ENCODE results near the gene TBC1D22A. TPM values are rescaled to one million over a fixed set of nuclear protein-coding genes. Genes with fewer than 3 reads are reported as not detected.

The TBC1D22A gene
- total and polyA plus RNA-seq, 2 donors (not counting 3 experiments of a cell fraction or from before 2014, with no cell fraction given), result 26.1 to 32.4 TPM

DNA sequence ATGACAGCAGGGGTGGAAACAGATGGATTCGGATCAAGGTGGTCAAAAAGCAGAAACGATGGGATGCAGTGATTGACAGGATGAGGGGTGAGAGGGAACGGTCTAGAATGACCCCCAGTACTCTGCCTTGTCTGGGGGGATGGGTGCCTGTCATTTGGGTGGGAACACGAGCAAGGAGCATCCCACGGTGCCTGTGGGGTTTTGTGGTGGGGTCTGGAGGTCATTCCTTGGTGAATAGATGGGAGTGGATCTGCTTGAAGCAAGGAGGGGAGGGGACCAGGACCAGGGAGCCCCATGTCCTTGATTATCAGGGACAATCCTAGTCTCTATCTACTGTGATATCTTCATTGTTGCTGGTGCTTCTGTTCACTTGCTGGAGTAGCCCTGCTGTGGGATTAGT, 16.3 kb upstream of the TBC1D22A start:
- no peak overlapping the region for H2AFZ ChIP-seq (ENCODE audit: low read depth, low read length)
- no peaks in the 10 kb centered on the region for H3K27me3 ChIP-seq (ENCODE audit: control insufficient read depth in 2 of 2, insufficient read depth in 2 of 2, low read length in 2 of 2)
- no peaks in the 10 kb centered on the region for H3K36me3 ChIP-seq (ENCODE audit: control insufficient read depth in 2 of 2, extremely low read depth in 1 of 2, insufficient read depth in 2 of 2, low read length in 2 of 2)
- H3K27ac ChIP-seq (ENCODE audit: insufficient read depth, low read depth, low read length), result no peak overlapping the region
- H3K4me3 ChIP-seq (replicated peaks in 1 of 3; ENCODE audit: insufficient read depth in 1 of 3, low read depth in 1 of 3, low read length in 3 of 3), result no peak overlapping the region
- intact Hi-C loops (cut with micrococcal nuclease), result no loop called here
- ChIA-PET CTCF (no interaction called here), POLR2A (no interaction called here)
- FAIRE-seq, result no peak
- H3K9me1 ChIP-seq (replicated peaks; ENCODE audit: control insufficient read depth, extremely low read depth, insufficient read depth, low read length), result no peaks in the 10 kb centered on the region
- no peak for TF ChIP-seq MYC (IDR thresholded peaks at IDR 0.05; ENCODE audit: low read depth, low read length)
- no peak for TF ChIP-seq GATA2 (IDR thresholded peaks at IDR 0.05; ENCODE audit: insufficient read depth, insufficient read length, low read depth, low read length)
- no peak for TF ChIP-seq EZH2 (IDR thresholded peaks at IDR 0.05; ENCODE audit: borderline replicate concordance, low read depth, low read length, severe bottlenecking)
- TF ChIP-seq FOS (IDR thresholded peaks at IDR 0.05; ENCODE audit: borderline replicate concordance, insufficient read depth, low read length), result no peak
- TF ChIP-seq, protein P1, sequence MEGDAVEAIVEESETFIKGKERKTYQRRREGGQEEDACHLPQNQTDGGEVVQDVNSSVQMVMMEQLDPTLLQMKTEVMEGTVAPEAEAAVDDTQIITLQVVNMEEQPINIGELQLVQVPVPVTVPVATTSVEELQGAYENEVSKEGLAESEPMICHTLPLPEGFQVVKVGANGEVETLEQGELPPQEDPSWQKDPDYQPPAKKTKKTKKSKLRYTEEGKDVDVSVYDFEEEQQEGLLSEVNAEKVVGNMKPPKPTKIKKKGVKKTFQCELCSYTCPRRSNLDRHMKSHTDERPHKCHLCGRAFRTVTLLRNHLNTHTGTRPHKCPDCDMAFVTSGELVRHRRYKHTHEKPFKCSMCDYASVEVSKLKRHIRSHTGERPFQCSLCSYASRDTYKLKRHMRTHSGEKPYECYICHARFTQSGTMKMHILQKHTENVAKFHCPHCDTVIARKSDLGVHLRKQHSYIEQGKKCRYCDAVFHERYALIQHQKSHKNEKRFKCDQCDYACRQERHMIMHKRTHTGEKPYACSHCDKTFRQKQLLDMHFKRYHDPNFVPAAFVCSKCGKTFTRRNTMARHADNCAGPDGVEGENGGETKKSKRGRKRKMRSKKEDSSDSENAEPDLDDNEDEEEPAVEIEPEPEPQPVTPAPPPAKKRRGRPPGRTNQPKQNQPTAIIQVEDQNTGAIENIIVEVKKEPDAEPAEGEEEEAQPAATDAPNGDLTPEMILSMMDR (IDR thresholded peaks at IDR 0.05; ENCODE audit: extremely low read depth in 1 of 2, insufficient read depth in 1 of 2, low read depth in 1 of 2, low read length in 2 of 2), result no peak
- dilution Hi-C loops (cut with MboI; ENCODE audit: extremely low pct_ligation_motif_present, low sequenced_read_pairs), result no loop called here
- H3K4me2 ChIP-seq (ENCODE audit: insufficient read depth, low read length), result no peak overlapping the region
- DNase-seq (ENCODE audit: low read depth, low spot score), result no peak
- H4K20me1 ChIP-seq (replicated peaks; ENCODE audit: control insufficient read depth, extremely low read depth, insufficient read depth, low read length), result no peaks in the 10 kb centered on the region
- no peaks in the 10 kb centered on the region for H3K9me3 ChIP-seq (replicated peaks; ENCODE audit: control insufficient read depth, insufficient read depth, low read length)
- no peaks in the 10 kb centered on the region for H3K79me2 ChIP-seq (ENCODE audit: control insufficient read depth, insufficient read depth, low read length)
- no TSS peak for BruUV-seq (replicated peaks)
- H3K9ac ChIP-seq (replicated peaks; ENCODE audit: extremely low read depth, insufficient read depth, low read length), result no peak overlapping the region
- peaks cover 29% of the 10 kb centered on the region for H3K4me1 ChIP-seq (ENCODE audit: control insufficient read depth, extremely low read depth, insufficient read depth, low read length)

DNA sequence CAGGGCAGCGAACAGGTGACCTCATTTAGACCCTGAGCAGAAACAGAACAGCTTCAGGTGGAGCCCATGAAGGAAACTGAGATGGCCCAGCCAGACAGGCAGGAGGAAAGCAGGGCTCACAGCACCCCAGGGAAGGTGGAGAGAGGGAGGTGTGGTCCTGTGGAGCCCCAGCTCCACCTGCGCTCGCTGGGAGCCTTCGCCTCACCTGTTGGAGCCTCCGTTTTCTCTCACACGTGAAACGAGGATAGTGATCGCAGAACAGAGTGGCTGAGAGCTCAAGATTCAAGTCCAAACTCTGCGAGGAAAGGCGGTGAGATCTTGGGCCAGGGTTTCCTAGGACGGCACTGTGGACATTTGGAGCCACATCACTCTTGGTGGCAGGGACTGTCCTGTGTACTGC, 15.8 kb upstream of the TBC1D22A start:
- POLR2A ChIA-PET, result no interaction called here
- no TSS peak for BruUV-seq (replicated peaks)
- no peak for FAIRE-seq
- no peak overlapping the region for H3K27ac ChIP-seq (ENCODE audit: insufficient read depth, low read depth, low read length)
- no peaks in the 10 kb centered on the region for H3K9me1 ChIP-seq (replicated peaks; ENCODE audit: control insufficient read depth, extremely low read depth, insufficient read depth, low read length)
- no peaks in the 10 kb centered on the region for H3K27me3 ChIP-seq (ENCODE audit: control insufficient read depth in 2 of 2, insufficient read depth in 2 of 2, low read length in 2 of 2)
- no peak overlapping the region for H3K9ac ChIP-seq (replicated peaks; ENCODE audit: extremely low read depth, insufficient read depth, low read length)
- no peak overlapping the region for H3K4me2 ChIP-seq (ENCODE audit: insufficient read depth, low read length)
- TF ChIP-seq, protein P2, sequence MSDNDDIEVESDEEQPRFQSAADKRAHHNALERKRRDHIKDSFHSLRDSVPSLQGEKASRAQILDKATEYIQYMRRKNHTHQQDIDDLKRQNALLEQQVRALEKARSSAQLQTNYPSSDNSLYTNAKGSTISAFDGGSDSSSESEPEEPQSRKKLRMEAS (IDR thresholded peaks at IDR 0.05; ENCODE audit: insufficient read depth, insufficient read length), result no peak
- TF ChIP-seq POLR2AphosphoS5 (IDR thresholded peaks at IDR 0.05; ENCODE audit: insufficient read depth, low read depth, low read length), result no peak
- TF ChIP-seq, protein P1 (IDR thresholded peaks at IDR 0.05; ENCODE audit: extremely low read depth in 1 of 2, insufficient read depth in 1 of 2, low read depth in 1 of 2, low read length in 2 of 2), result no peak
- no peaks in the 10 kb centered on the region for H3K9me3 ChIP-seq (replicated peaks; ENCODE audit: control insufficient read depth, insufficient read depth, low read length)
- H4K20me1 ChIP-seq (replicated peaks; ENCODE audit: control insufficient read depth, extremely low read depth, insufficient read depth, low read length), result no peaks in the 10 kb centered on the region
- H3K36me3 ChIP-seq (ENCODE audit: control insufficient read depth in 2 of 2, extremely low read depth in 1 of 2, insufficient read depth in 2 of 2, low read length in 2 of 2), result no peaks in the 10 kb centered on the region
- dilution Hi-C loops (cut with MboI; ENCODE audit: extremely low pct_ligation_motif_present, low sequenced_read_pairs) (no loop called here), intact Hi-C loops (cut with micrococcal nuclease) (no loop called here)
- H3K79me2 ChIP-seq (ENCODE audit: control insufficient read depth, insufficient read depth, low read length), result no peaks in the 10 kb centered on the region
- CTCF ChIA-PET, result no interaction called here
- no peak overlapping the region for H3K4me3 ChIP-seq (replicated peaks in 1 of 3; ENCODE audit: insufficient read depth in 1 of 3, low read depth in 1 of 3, low read length in 3 of 3)
- peaks cover 31% of the 10 kb centered on the region for H3K4me1 ChIP-seq (ENCODE audit: control insufficient read depth, extremely low read depth, insufficient read depth, low read length)
- no peak for DNase-seq (ENCODE audit: low read depth, low spot score)
- no peak overlapping the region for H2AFZ ChIP-seq (ENCODE audit: low read depth, low read length)
